Subcutaneous adipose tissue (tissue), 4 donors: ENCODE measurements around the gene PPP1R13B. TPM values are rescaled to one million over a fixed set of nuclear protein-coding genes. Genes with fewer than 3 reads are reported as not detected.

Experiments used
- total RNA-seq, 4 donors: library from RNA; depleted of rRNA; stranded (reverse); fragments of >200 nt; gene quantifications; one replicate each; pipeline ENCODE4 v1.1.0, GENCODE V29; 2016
- TF ChIP-seq, protein P1 (sequence below): fragments of 450-650 bp; IDR thresholded peaks from one replicate; pipeline ENCODE4 v1.5.1; 2016; ENCODE audit warnings: low read depth, mild to moderate bottlenecking, control low read depth, antibody characterized with exemption, moderate library complexity

Gene PPP1R13B
- total RNA-seq, 4 donors from 2014 or later = 3.6 to 18.8 (median 8.6) TPM

DNA sequence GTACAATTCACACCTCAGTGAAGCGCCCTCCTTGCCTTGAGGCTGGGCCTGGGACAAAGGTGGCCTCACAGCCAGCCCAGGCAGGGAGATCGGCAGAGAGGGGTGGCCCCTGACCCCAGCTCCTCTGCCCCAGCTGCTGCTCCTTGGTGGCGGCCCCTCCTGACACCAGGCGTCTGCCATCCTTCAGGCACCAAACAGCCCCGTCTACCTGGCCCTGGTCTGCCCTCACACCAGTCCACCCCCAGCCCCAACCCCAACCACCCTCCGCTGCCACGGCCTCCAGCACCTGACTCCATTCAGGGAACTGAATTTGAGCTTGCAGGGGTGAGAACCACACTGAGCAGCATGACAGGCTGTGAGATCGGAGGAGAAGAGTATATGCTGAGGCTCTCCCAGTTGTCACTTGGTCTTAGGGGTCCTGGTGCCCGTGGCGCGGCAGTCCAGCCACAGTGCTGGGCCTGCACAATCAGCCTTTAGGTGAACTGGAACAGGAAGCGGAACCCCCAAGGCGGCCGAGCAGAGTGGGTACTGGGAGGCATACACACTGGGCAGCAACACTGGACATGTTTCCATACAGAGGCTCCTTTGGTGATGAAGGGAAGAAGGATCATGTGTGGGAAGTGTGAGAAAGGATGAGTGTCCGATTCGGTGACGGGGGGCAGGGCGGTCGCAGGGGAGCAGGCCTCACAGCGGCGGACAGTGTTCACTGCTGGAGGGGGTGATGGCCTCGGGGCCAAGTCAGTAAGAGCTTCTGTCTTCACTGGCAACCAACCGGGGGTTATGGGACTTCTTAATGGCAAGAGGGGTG is 113.1 kb downstream of the PPP1R13B start:
- TF ChIP-seq, protein P1, sequence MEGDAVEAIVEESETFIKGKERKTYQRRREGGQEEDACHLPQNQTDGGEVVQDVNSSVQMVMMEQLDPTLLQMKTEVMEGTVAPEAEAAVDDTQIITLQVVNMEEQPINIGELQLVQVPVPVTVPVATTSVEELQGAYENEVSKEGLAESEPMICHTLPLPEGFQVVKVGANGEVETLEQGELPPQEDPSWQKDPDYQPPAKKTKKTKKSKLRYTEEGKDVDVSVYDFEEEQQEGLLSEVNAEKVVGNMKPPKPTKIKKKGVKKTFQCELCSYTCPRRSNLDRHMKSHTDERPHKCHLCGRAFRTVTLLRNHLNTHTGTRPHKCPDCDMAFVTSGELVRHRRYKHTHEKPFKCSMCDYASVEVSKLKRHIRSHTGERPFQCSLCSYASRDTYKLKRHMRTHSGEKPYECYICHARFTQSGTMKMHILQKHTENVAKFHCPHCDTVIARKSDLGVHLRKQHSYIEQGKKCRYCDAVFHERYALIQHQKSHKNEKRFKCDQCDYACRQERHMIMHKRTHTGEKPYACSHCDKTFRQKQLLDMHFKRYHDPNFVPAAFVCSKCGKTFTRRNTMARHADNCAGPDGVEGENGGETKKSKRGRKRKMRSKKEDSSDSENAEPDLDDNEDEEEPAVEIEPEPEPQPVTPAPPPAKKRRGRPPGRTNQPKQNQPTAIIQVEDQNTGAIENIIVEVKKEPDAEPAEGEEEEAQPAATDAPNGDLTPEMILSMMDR = no peak

DNA sequence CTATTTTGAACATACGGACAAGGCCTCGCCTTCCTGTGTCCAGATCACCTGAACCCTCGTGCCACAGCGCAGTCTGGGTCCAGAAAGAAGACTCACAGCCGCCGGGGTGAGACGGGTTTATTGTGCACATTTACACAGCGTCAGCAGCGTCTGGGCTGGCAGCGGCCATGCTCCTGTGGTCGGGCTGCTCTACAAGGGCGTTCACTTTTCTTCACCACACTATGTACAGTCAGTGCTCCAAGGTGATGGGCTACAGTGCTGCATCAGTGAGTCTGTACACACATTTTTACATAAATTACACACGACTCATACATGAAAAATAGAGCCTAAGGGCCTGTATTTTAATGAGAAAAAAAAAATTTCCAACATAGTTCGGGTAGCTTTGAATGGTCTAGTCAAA is 113.7 kb downstream of the PPP1R13B start:
- TF ChIP-seq, protein P1 = no peak

DNA sequence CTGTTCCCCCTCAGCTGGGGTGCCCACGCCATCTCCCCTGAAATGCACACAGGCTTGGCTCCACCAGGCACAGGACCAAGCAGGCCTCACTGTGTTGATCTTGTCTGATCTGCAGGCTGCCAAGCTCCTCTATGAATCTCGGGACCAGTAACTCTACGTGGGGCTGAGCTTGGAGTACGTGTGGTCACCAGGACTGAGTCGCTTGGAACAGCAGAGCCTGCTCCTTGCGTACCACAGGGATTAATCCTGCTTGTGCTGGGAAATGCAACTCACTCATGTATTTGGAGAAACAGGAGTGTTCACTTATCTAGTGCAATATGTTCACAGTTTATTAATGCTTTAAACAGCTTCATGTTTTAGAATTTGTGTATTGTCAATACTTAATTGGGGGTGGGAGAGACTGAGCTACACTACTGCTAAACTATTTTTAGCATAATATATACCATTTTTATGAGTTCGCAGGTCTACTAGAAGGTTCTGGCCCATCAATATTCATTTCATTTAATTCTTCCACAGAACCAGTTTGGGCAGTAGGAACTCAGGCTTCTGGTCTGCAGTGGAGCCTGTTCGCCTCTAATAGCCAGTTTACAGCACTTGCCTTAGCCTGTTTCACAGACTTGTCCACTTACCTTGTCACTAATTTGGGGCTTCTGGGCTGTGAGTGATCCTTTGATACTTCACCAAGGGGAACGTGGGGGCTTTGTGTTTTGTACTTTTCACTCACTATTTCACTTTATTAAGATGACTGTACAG is 114.3 kb downstream of the PPP1R13B start:
- TF ChIP-seq, protein P1 = no peak

DNA sequence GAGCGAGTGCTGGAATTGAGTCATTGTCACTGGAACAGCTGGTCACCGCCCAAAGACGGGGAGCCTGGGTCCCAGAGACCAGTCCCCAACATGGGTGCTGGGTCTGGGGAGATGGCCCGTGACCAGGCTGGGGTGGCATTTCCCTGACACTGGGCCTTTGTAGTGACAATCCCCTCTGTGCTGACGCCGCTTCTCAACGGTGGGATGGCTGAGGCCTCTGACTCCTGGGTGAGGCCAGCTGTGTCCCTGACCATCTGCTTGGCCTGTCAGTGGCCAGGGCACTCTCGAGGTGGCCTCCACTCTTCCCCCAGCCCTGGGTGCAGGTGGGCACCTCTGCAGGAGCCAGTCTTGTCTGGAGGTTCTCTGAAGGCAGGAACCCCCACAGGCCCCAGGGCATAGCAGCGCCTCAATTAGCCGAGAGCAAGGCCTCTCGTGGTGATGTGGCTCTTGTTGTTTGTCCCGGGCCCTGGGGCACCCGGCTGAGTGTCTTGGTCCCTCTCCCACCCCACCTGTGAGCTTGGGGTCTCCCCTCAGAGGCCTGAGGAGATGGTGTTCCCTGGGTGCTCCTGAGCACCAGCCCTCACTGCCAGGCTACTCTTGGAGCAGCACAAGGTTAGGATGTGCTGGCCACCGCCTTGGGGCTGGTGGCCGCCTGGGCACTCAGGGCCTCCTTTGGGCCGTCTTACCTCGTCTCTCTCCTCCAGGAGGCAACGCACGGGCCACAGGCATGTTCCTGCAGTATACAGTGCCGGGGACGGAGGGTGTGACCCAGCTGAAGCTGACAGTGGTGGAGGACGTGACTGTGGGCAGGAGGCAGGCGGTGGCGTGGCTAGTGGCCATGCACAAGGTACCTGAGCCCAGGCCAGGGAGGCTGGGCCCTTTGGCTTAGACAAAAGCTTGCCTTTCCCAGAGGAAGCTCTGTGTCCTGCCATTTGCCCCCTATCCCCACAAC is 115.2 kb downstream of the PPP1R13B start:
- TF ChIP-seq, protein P1 = no peak

DNA sequence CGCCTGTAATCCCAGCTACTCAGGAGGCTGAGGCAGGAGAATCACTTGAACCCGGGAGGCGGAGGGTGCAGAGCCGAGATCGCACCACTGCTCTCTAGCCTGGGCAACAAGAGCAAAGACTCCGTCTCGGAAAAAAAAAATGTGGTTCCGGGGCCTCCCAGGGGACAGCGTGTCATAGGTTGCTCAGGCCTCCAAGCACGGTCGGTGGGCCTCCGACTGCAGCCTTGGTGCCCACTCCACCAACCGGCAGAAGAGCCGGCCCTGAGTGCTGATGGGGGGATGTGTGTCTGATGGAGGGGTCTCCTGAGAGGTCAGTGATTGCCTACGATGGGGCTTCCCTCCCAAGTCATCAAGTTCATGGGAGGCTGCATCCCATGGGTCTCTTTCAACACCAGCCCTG is 115.9 kb downstream of the PPP1R13B start:
- TF ChIP-seq, protein P1 = no peak

DNA sequence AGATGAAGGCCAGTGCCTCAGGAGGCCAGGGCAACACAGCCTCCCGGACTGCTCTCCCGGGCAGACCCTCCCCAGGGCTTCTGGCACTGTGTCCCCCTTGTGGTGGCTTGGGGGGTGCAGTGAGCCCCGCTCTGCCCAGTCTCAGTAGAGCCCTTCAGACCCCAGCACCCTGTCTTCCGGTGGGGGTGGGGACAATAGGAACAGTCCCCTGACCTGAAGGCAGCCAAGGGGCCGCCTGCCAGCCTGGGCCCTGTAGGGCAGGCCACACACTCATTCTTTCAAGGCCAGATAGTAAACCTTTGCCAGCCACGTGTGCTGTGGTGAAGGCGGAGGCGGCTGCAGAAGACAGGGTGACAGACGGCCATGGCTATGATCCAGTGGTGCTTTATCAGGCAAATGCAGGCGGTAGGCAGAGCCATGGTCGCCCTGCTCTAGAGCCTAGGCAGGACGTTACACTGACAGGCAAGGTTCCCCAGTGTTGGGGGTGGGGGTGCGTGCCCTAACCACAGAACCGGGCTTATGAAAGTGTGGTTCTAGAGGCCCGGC is 116.8 kb downstream of the PPP1R13B start:
- TF ChIP-seq, protein P1 = no peak
